EH (cell line): ENCODE data around the gene COX11.

Experiments used
- DNase-seq: peaks from one replicate; pipeline ENCODE4 v3.0.0-alpha.2; 2015; ENCODE audit warnings: low read depth

COX11 gene, protein sequence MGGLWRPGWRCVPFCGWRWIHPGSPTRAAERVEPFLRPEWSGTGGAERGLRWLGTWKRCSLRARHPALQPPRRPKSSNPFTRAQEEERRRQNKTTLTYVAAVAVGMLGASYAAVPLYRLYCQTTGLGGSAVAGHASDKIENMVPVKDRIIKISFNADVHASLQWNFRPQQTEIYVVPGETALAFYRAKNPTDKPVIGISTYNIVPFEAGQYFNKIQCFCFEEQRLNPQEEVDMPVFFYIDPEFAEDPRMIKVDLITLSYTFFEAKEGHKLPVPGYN

GRCh38 chr17:54968262-54968987, at the start of gene COX11, which contains the start of gene STXBP4:
COX11 (minus strand) TSS chr17:54968654; CDS start chr17:54968646, 8 bp downstream.
STXBP4 (plus strand) TSS chr17:54968765; CDS start chr17:54986220, 17,455 bp downstream.
- DNase-seq: peak; percentile 96

- DNase-seq: peak; percentile 33
Observed at GRCh38 chr17:55005520-55005919, 37.1 kb upstream of the COX11 start.

DNA sequence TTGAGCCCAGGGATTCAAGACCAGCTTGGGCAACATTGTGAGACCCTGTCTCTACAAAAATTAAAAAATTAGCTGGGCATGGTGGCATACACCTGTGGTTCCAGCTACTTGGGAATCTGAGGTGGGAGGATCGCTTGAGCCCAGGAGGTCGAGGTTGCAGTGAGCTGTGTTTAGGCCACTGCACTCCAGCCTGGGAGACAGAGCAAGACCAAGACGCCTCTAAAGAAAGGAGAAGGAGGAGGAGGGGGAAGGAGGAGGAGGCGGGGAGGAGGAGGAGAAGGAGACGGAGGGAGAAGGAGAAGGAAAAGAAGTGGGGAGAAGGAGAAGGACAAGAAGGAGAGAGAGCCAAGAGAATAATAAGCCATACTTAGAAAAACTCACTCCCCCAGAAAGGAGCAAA, 36.0 kb upstream of the COX11 start:
- DNase-seq: no peak

- no peak for DNase-seq
Observed at GRCh38 chr17:55002458-55002857, 34.0 kb upstream of the COX11 start.

GRCh38 chr17:54996441-54996840, 28.0 kb upstream of the COX11 start:
- no peak for DNase-seq

GRCh38 chr17:54992797-54993639, 24.6 kb upstream of the COX11 start:
- peak; percentile 57 for DNase-seq

DNA sequence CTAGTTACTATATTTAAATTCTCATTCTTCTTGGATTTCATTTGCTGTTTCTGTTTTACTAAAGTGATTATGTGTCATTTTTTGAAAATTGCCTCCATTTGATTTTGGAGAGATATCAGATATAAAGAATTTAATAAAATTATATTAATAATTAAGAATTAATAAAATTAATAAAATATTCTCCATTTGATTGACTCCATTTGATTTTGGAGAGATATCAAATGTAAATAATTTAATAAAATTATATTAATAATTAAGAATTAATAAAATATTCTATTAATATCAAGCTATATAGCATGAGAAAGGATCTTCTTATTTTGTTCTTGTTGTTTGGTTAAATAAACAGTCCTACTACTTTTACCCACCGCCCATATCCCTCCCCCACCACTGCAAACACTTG, 23.1 kb upstream of the COX11 start:
- DNase-seq: no peak

DNA sequence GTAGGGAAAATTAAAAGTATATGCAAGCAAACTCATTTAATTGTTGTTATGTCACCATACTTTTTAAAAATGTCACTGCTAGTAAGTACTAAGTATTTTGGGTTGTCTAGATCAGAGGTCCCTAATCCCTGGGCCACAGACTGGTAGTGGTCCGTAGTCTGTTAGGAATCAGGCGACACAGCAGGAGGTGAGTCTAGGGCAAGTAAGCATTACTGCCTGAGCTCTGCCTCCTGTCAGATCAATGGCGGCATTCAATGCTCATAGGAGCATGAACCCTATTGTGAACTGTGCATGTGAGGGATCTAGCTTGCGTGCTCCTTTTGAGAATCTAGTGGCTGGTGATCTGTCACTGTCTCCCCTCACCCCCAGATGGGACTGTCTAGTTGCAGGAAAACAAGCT, 21.7 kb upstream of the COX11 start:
- DNase-seq: no peak

GRCh38 chr17:54985476-54985875, 17.0 kb upstream of the COX11 start:
- DNase-seq: no peak

DNA sequence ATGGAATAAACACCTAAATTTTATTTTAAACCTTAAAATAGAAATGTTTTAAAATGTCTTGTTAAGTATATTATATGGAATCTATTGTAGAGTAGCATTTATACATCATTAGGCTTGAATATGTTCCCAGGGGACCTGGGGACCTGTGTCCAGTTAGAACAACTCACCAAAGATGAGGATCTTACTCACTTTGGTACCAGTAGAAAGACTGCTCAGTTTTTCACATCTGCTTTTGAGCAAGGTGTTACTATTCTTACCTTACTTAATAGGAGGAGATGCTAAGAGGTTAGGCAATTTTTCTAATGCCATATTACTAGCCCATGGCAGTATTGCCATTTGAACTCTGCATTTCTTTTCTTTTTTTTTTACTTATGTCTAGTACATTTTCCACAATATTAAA, 14.8 kb upstream of the COX11 start:
- no peak for DNase-seq

GRCh38 chr17:54982399-54982798, 13.9 kb upstream of the COX11 start:
- DNase-seq: peak; percentile 26

DNA sequence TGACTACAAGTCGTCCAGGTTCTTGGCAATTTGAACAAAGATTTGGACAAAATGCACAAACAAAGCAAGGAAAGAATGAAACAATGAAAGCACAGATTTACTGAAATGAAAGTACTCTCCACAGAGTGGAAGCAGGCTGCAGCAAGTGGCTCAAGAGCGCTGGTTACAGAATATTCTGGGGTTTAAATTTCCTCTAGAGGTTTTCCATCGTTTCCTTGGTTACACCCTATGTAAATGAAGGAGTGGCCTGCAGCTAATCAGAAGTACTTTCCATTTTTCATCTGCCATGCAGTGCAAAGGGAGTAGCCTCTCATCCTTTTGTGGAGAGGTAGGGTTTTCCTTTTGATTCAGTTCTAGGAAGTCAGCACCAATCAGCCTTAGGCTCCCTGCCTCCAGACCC, 11.9 kb upstream of the COX11 start:
- no peak for DNase-seq

GRCh38 chr17:54979657-54980056, 11.2 kb upstream of the COX11 start:
- DNase-seq: no peak

GRCh38 chr17:54977744-54978143, 9.3 kb upstream of the COX11 start:
- DNase-seq: no peak

DNA sequence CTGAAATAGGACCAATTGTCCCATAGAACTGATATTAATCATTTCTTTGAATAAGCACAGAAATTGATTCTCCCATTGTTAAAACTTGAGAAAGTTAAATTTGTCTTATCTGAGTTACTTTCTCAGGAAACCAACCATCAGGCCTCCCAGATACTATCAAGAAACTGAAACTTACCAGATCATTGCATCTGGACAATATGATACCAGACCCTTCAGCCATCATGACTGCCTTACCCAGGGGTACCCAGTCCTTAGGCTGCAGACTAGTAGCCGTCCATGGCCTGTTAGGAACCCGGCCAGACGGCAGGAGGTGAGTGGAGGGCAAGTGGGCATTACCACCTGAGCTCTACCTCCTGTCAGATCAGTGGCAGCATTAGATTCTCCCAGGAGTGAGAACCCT, 7.9 kb upstream of the COX11 start:
- no peak for DNase-seq

GRCh38 chr17:54974759-54975158, 6.3 kb upstream of the COX11 start:
- DNase-seq: no peak

DNA sequence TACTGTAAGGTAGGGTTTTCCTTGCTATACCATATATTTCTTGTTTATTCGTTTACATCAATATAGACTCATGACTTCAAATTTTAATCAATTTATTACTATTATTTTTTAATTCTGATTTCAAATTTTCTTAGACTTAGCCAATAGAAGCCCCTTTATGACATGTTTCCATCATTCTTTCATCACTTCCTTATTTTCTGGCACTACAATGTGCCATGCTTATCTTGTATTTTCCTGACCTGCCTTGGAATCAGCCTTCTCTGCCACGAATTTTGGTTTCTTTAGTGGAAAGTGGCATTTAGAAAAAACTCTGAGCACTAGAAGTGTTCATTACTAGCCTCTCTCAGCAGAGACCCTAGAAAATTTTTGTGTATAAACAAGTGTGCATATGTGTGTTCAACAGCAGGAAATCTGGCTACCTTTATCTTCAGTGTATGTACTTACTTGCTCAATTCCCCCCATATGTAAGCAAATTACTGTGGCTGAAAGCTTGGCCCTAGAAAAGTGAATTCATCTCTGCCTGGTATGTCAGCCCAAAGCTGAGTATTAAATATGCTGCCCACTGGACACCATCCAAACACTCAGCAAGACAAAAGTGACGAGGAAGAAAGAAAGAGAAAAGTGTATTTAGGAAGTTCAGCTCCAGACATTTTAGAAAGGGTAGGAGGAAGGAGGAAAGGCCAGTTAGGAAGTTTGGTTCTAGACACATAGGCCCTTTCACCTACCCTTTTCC, 4.1 kb upstream of the COX11 start:
- DNase-seq: no peak

DNA sequence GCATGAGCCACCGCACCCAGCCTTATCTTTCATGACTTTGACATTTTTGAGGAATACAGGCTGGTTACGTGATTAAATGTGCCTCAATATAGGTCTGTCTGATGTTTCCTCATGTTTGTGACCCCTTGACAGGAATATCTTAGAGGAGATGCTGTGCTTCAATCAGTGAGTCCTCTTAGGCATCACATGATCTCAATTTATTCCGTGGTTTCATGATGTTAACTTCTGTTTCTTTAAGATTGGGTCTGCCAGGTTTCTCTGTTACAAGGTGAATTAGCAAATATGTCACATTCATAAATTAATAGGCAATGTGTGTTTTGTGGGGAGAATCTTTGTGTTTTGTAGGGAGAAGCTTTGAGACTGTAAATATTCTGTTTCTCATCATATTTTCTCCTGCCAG, 3.4 kb upstream of the COX11 start:
- DNase-seq: no peak

- DNase-seq: no peak
Observed at GRCh38 chr17:54971147-54971546, 2.7 kb upstream of the COX11 start.

DNA sequence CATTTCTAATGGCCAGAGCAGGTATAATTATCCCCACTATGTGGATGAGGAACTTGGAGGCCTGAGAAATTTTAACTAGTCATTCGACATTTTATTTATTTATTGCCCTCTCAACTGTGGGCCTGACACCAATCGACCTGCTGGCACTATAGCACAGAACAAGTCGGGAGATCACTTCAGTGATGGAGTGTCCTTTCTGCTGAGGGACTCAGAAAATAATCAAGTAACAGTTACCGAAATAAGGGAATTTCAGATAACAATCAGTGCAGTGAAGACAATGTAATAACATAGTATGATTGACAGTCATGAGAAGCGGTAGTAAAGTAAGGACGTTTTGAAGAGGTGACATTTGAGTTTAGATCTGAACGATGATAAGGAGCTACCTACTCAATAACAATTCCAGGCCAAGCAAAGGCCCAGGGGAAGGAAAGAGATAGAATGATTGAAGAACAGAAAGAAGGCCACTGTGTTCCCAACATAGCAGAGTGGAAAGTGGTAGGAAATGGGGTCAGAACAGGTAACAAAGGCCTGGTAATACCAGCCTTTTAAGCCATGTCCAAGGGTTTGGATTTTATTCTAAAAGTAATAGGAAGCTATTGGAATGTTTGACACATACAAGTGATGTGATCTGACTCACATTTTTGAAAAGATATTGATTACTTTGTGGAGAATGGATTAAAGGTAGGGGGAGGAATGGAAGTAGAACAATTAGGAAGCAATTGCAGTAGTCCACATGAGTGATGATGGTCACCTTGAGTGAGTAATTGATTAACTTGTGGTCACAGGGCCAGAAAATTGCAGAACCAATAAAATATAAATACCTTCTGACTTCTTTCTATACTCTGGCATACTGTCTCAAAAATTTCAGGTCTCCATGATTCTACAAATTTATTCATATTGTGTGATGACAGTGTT, 1.5 kb upstream of the COX11 start:
- no peak for DNase-seq

- DNase-seq: peak; percentile 54
Observed at GRCh38 chr17:54968988-54969332, 506 bp upstream of the COX11 start.
